GM10248 (cell line): ENCODE data around the gene HMCN1.

Experiments
- CTCF ChIA-PET: fragments of 300-600 bp; sonication (Branson Sonifier 250); formaldehyde crosslinking; extraction: SDS; loops from one replicate; lab custom pipeline; 2021; ENCODE audit warnings: antibody characterized with exemption; lab: Yijun Ruan, JAX
- POLR2A ChIA-PET: fragments of 350-650 bp; sonication (Branson Sonifier 250); formaldehyde crosslinking; extraction: SDS; loops from one replicate; lab custom pipeline; 2020; ENCODE audit warnings: antibody characterized with exemption; lab: Yijun Ruan, JAX
- DNase-seq: peaks from one replicate; pipeline ENCODE4 v3.0.0; 2012; ENCODE audit errors: extremely low spot score
- CTCF ChIP-seq: IDR thresholded peaks from 2 replicates; pipeline ENCODE4 v1.5.1; 2012; ENCODE audit warnings: mild to moderate bottlenecking, low read depth; ENCODE audit errors: extremely low read depth, missing control alignments, control extremely low read depth

HMCN1 gene

DNA sequence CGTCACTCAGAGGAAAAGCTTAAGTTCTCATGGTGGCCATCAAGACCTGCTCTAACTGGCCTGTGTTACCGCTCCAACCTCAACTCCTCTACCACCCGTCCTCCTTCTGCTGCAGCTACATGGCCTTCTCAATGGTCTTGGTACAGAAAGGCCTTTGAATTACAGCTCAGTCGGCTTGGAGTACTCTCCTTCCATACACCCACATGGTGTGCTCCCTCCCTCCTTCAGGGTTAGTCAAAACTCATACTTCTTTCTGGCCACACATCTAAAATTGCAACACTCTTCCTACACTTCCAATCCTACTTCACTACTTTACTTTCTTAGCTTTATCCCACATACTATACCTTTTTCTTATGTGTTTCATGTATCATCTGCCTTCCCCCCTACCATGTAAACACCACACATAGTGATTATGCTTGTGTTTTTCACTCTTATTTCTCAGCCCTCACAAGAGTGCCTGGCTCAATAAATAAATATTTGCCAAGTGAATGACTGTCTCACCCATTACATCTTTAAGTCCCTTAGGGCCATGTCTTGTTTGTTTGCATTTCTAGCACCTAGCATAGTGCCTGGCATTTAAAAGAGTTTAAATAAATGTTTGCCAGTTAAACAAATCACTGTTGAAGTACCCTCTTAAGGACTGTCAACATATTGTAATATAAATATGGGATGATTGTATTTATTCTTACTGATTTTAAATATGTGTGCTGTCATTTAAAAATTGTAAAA lies 37.6 kb upstream of the HMCN1 start:
- POLR2A ChIA-PET = no interaction called here
- CTCF ChIA-PET = interaction anchor here (0.8 to 2.2 kb wide), 4 partner anchors 16 to 527 kb away, joined by 3 to 5 read pairs (median 4); no protein-coding TSS in a partner anchor
- no peak for DNase-seq

DNA sequence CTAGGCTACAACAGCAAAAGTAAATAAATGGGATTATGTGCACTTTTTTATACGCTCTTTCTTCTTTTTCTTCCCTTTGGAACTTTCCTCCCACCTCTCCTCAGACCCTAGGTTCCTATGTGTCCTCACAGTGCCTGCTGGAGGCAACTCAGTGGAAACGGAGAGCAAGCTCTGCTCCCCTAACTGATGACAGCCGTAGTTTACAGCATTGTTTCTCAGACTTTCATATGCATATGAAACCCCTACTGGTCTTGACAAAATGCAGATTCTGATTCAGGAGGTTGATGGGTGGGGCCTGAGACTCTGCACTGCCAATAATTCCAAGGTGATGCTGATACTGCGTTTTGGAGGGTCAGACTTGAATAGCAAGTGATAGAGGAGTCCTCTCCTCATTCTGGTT lies 34.3 kb upstream of the HMCN1 start:
- ChIA-PET POLR2A (no interaction called here), CTCF (no interaction called here)

More for the DNA sequence above, 37.6 kb upstream of the HMCN1 start:
- TF ChIP-seq CTCF = no peak

GRCh38 chr1:185701650-185702049 lies 32.5 kb upstream of the HMCN1 start:
- ChIA-PET POLR2A (no interaction called here), CTCF (no interaction called here)
- no peak for DNase-seq
- no peak for TF ChIP-seq CTCF

More for the DNA sequence above, 34.3 kb upstream of the HMCN1 start:
- DNase-seq = no peak
- no peak for TF ChIP-seq CTCF

- POLR2A ChIA-PET = no interaction called here
- DNase-seq = no peak
- TF ChIP-seq CTCF = no peak
- CTCF ChIA-PET = interaction anchor here (0.7 to 2.1 kb wide), 2 partner anchors 10 to 17 kb away, joined by 3 to 7 read pairs; no protein-coding TSS in a partner anchor
These were observed 30.0 kb upstream of the HMCN1 start for GRCh38 chr1:185704181-185704580.

- POLR2A ChIA-PET = no interaction called here
These were observed 18.1 kb upstream of the HMCN1 start for GRCh38 chr1:185716095-185716494.

GRCh38 chr1:185719021-185719420 lies 15.2 kb upstream of the HMCN1 start:
- DNase-seq = no peak
- ChIA-PET POLR2A (no interaction called here), CTCF (interaction anchor here (0.8 to 1.7 kb wide), 4 partner anchors 14 to 492 kb away, joined by 3 to 5 read pairs (median 4); no protein-coding TSS in a partner anchor)
- TF ChIP-seq CTCF = no peak

More at GRCh38 chr1:185716095-185716494, 18.1 kb upstream of the HMCN1 start:
- CTCF ChIA-PET = no interaction called here
- DNase-seq = no peak
- TF ChIP-seq CTCF = no peak
